HL-60 (cell line): Measurements from ENCODE around the gene OR8B8.

Experiments used
- CTCF ChIP-seq: IDR thresholded peaks from one replicate; pipeline ENCODE4 v1.5.1; 2011; ENCODE audit warnings: low read length, control low read depth, inconsistent platforms; ENCODE audit not compliant: insufficient read depth
- GABPA ChIP-seq: IDR thresholded peaks from 2 replicates; pipeline ENCODE4 v1.6.1; 2012; ENCODE audit warnings: low read depth

GRCh38 chr11:124460459-124460858 is 15.0 kb upstream of the OR8B8 start:
- TF ChIP-seq GABPA = no peak
- no peak for TF ChIP-seq CTCF
